IPS-18c (cell line): ENCODE data around the gene MAGEB17.
"Not testable (repeated sequence)": the region's sequence is repeated elsewhere in the genome, so short reads cannot be mapped to it uniquely, and the experiment has no call there.

Source experiments
- H3K4me3 ChIP-seq: 2 replicates; pipeline ENCODE4 v1.7.0; 2013; ENCODE audit warnings: low read depth, mild to moderate bottlenecking, low read length, moderate library complexity; ENCODE audit not compliant: insufficient read depth
- H3K9me3 ChIP-seq: one replicate; pipeline ENCODE4 v1.6.1; 2013; ENCODE audit warnings: mild to moderate bottlenecking, low read length, moderate library complexity; ENCODE audit not compliant: control insufficient read depth, insufficient read depth

MAGEB17 gene

DNA sequence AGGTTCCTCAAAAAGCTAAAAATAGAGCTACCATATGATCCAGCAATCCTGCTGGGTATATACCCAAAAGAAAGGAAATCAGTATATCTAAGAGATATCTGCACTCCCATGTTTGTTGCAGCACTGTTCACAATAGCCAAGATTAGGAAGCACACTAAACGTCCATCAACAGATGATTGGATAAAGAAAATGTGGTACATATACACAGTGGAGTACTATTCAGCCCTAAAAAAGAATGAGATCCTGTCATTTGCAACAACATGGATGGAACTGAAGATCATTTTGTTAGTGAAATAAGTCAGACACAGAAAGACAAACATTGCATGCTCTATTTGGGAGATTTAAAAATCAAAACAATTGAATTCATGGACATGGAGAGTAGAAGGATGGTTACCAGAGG lies 22.2 kb upstream of the MAGEB17 start:
- H3K9me3 ChIP-seq, H3K4me3 ChIP-seq: not testable (repeated sequence)

DNA sequence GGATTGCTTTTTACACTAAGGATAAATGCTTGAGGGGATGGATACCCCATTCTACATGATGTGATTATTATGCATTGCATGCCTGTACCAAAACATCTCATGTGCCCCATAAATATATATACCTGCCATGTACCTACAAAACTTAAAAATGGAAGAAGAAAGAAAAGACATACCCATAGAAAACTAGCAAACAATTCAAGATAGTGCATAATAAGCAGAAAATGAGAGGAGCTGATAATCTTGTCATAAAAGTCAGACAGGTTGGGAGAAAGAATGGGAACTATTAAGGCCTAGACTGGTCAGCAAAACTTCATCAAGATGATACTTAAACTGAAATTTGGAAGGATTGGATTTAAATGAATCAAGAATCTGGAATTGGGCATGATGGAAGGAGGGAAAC lies 21.6 kb upstream of the MAGEB17 start:
- H3K4me3 ChIP-seq: no peak overlapping the region
- H3K9me3 ChIP-seq: peaks cover 3% of the 10 kb centered on the region

GRCh38 chrX:16148896-16149295 lies 18.4 kb upstream of the MAGEB17 start:
- Histone ChIP-seq H3K9me3 (peaks cover 3% of the 10 kb centered on the region), H3K4me3 (no peak overlapping the region)

DNA sequence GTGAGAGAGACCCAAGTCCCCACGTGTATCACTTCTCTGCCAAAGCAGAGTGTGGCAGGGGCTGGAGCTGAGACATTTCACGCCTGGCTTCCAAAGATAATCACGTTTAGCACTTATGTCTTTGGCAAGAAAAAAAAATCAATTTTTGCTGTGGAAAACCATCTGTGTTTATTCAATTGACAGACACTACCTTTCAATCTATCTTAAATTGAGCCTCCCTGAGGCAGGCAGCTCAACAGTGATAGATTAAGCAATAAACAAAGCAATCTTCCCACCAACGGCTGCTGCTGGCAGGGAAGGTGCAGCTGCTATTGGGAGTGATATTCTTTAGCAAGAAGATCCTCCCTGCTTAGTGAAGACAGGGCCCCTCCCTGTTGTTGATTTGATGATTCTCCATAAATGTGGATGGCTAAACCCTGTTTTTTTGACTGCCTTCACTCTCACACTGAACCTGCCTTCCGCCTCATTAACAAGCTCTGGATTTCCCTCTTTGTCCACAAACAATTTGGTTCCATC lies 11.6 kb upstream of the MAGEB17 start:
- Histone ChIP-seq H3K4me3 (no peak overlapping the region), H3K9me3 (no peaks in the 10 kb centered on the region)

GRCh38 chrX:16156692-16157331 lies 10.5 kb upstream of the MAGEB17 start:
- Histone ChIP-seq H3K9me3 (no peaks in the 10 kb centered on the region), H3K4me3 (no peak overlapping the region)

- Histone ChIP-seq H3K4me3 (no peak overlapping the region), H3K9me3 (no peaks in the 10 kb centered on the region)
Observed at GRCh38 chrX:16160729-16161128, 6.6 kb upstream of the MAGEB17 start.

GRCh38 chrX:16161173-16161572 lies 6.1 kb upstream of the MAGEB17 start:
- not testable (repeated sequence) for H3K9me3 ChIP-seq

GRCh38 chrX:16162391-16162790 lies 4.9 kb upstream of the MAGEB17 start:
- no peak overlapping the region for H3K4me3 ChIP-seq
- H3K9me3 ChIP-seq: no peaks in the 10 kb centered on the region

More at GRCh38 chrX:16161173-16161572, 6.1 kb upstream of the MAGEB17 start:
- H3K4me3 ChIP-seq: not testable (repeated sequence)

- Histone ChIP-seq H3K4me3 (no peak overlapping the region), H3K9me3 (peaks cover 4% of the 10 kb centered on the region)
Observed at GRCh38 chrX:16164748-16165147, 2.5 kb upstream of the MAGEB17 start.

- Histone ChIP-seq H3K4me3 (no peak overlapping the region), H3K9me3 (peaks cover 6% of the 10 kb centered on the region)
Observed at GRCh38 chrX:16171039-16171438, 3.8 kb downstream of the MAGEB17 start.

GRCh38 chrX:16171944-16172343 lies 4.7 kb downstream of the MAGEB17 start:
- no peak overlapping the region for H3K4me3 ChIP-seq
- H3K9me3 ChIP-seq: peaks cover 6% of the 10 kb centered on the region

GRCh38 chrX:16172391-16172790 lies 5.1 kb downstream of the MAGEB17 start:
- no peak overlapping the region for H3K4me3 ChIP-seq
- peaks cover 6% of the 10 kb centered on the region for H3K9me3 ChIP-seq

DNA sequence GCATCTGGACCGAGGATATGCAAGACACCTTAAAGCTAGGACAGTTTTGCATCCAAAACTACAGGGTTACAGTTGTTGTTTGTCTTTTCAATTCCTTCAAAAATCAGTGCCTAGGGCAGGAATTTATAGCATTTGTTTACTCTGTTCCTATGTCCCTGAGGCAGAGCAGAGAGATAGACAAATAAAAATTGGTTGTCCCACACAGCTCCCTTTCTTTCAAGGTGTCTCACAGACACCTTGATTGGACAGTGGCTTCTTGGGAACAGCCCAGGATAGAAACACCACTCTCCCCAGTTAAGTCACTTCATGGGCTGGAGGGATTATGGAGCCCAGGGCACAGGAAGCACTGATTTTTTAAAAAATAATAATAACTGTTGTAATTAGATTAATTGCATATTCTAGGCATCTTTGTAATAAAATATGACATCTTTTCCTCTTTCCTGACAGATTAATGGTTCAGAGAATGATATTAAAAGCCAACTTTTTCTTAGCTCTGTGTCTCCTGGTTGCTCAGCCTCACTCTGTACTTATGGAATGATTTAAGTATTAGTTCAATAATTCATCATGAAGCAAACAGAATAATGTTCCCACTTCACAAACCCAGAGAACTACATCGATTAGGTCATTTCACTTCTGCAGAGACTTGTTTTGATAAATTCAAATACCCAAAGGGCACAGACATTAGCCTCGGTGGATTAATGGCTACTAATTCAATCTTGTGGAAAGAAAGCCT lies 8.2 kb downstream of the MAGEB17 start:
- no peak overlapping the region for H3K4me3 ChIP-seq
- no peaks in the 10 kb centered on the region for H3K9me3 ChIP-seq

GRCh38 chrX:16177260-16177659 lies 10.0 kb downstream of the MAGEB17 start:
- no peak overlapping the region for H3K4me3 ChIP-seq
- no peaks in the 10 kb centered on the region for H3K9me3 ChIP-seq

GRCh38 chrX:16183843-16184242 lies 16.6 kb downstream of the MAGEB17 start:
- not testable (repeated sequence) for H3K4me3 ChIP-seq, H3K9me3 ChIP-seq

- peaks cover 2% of the 10 kb centered on the region for H3K9me3 ChIP-seq
- H3K4me3 ChIP-seq: no peak overlapping the region
Observed at GRCh38 chrX:16185725-16186136, 18.4 kb downstream of the MAGEB17 start.

GRCh38 chrX:16186380-16187007 lies 19.2 kb downstream of the MAGEB17 start:
- Histone ChIP-seq H3K9me3 (peaks cover 2% of the 10 kb centered on the region), H3K4me3 (no peak overlapping the region)
